Measurements from ENCODE around the gene ACSS3. TPM values are rescaled to one million over a fixed set of nuclear protein-coding genes. Genes with fewer than 3 reads are reported as not detected.
"Not testable (repeated sequence)": the region's sequence is repeated elsewhere in the genome, so short reads cannot be mapped to it uniquely, and the experiment has no call there.

Gene ACSS3, protein sequence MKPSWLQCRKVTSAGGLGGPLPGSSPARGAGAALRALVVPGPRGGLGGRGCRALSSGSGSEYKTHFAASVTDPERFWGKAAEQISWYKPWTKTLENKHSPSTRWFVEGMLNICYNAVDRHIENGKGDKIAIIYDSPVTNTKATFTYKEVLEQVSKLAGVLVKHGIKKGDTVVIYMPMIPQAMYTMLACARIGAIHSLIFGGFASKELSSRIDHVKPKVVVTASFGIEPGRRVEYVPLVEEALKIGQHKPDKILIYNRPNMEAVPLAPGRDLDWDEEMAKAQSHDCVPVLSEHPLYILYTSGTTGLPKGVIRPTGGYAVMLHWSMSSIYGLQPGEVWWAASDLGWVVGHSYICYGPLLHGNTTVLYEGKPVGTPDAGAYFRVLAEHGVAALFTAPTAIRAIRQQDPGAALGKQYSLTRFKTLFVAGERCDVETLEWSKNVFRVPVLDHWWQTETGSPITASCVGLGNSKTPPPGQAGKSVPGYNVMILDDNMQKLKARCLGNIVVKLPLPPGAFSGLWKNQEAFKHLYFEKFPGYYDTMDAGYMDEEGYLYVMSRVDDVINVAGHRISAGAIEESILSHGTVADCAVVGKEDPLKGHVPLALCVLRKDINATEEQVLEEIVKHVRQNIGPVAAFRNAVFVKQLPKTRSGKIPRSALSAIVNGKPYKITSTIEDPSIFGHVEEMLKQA
- total RNA-seq = not detected

DNA sequence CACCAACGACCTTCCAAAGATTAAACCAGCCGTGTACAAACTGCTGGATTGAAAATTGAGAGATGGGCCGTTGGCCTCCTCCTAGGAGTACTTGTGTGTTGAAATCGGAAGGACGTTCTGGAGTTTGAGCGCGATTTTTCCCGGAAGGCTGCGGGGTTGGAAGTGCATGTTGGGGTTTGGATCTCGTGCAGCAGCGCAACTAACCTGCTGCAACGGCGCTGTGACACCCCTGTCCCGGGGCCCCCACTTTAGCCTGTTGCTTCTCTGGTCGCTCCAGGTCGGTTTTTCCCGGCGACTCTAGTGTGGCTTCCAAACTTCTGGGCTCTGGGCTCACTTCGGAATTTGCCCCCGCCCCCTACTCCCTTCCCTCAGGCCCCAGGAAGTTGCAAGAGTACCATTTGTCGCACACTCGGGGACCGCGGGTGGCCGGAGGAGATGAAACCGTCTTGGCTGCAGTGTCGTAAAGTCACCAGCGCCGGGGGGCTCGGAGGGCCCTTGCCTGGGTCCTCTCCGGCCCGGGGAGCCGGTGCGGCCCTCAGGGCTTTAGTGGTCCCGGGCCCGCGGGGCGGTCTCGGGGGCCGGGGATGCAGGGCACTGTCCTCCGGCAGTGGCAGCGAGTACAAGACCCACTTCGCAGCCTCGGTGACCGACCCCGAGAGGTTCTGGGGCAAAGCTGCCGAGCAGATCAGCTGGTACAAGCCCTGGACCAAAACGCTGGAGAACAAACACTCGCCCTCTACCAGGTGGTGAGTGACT is at the start of gene ACSS3:
ACSS3 (plus strand) TSS at position 394 of the 756 bp plus-strand sequence; CDS start at position 436, 42 bp downstream.
- H3K4me3 Mint-ChIP-seq = no peak within 1 kb of the TSS
- no peak for DNase-seq
- CTCF ChIA-PET = no interaction called here
- H3K27me3 Mint-ChIP-seq = peaks cover 18% of the 10 kb centered on the region
- no peaks in the 10 kb centered on the region for H3K4me1 Mint-ChIP-seq (ENCODE audit: low read depth)
- no peaks in the 10 kb centered on the region for H3K36me3 Mint-ChIP-seq (ENCODE audit: low read depth)
- intact Hi-C loops (cut with micrococcal nuclease) = no loop called here
- H3K9me3 Mint-ChIP-seq = peaks cover 3% of the 10 kb centered on the region
- TF ChIP-seq, protein P1, sequence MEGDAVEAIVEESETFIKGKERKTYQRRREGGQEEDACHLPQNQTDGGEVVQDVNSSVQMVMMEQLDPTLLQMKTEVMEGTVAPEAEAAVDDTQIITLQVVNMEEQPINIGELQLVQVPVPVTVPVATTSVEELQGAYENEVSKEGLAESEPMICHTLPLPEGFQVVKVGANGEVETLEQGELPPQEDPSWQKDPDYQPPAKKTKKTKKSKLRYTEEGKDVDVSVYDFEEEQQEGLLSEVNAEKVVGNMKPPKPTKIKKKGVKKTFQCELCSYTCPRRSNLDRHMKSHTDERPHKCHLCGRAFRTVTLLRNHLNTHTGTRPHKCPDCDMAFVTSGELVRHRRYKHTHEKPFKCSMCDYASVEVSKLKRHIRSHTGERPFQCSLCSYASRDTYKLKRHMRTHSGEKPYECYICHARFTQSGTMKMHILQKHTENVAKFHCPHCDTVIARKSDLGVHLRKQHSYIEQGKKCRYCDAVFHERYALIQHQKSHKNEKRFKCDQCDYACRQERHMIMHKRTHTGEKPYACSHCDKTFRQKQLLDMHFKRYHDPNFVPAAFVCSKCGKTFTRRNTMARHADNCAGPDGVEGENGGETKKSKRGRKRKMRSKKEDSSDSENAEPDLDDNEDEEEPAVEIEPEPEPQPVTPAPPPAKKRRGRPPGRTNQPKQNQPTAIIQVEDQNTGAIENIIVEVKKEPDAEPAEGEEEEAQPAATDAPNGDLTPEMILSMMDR (IDR thresholded peaks at IDR 0.05) = no peak
- H3K27ac Mint-ChIP-seq = no peak within 1 kb of the TSS
- POLR2A ChIA-PET = no interaction called here
- no peak for ATAC-seq

DNA sequence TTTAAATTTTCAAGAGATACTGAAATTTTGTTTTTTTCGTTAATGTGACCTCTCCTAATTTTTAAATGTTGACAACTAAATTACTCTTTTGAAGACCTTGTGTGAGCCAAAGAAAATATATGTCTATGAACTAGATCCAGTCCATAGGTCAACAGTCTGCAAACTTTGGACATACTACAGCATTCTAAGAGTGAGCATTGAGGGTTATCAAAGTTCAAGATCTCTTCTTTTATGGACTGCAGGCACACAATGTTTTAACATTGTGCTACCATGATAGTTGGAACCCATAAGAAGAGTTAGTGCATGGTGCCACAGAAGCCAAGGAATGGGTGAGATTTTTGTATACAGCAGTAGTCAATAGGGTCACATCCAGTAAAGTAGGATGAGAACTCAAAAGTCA is 43.0 kb upstream of the ACSS3 start:
- ChIA-PET POLR2A (no interaction called here), CTCF (no interaction called here)
- Mint-ChIP-seq H3K4me3 (no peak overlapping the region), H3K9me3 (peaks cover 4% of the 10 kb centered on the region), H3K27me3 (no peaks in the 10 kb centered on the region), H3K27ac (no peak overlapping the region), H3K36me3 (ENCODE audit: low read depth) (no peaks in the 10 kb centered on the region), H3K4me1 (ENCODE audit: low read depth) (no peaks in the 10 kb centered on the region)
- intact Hi-C loops (cut with micrococcal nuclease) = no loop called here
- ATAC-seq = no peak
- TF ChIP-seq, protein P1 (IDR thresholded peaks at IDR 0.05) = no peak
- no peak for DNase-seq

- ChIA-PET POLR2A (no interaction called here), CTCF (no interaction called here)
- Mint-ChIP-seq H3K36me3 (ENCODE audit: low read depth) (no peaks in the 10 kb centered on the region), H3K4me3 (no peak overlapping the region), H3K9me3 (peaks cover 7% of the 10 kb centered on the region), H3K27me3 (no peaks in the 10 kb centered on the region), H3K4me1 (ENCODE audit: low read depth) (no peaks in the 10 kb centered on the region), H3K27ac (no peak overlapping the region)
- TF ChIP-seq, protein P1 (IDR thresholded peaks at IDR 0.05) = no peak
- DNase-seq (no peak), ATAC-seq (no peak)
- intact Hi-C loops (cut with micrococcal nuclease) = no loop called here
These were observed 38.6 kb upstream of the ACSS3 start for GRCh38 chr12:81039231-81039630.

- Mint-ChIP-seq H3K4me1 (ENCODE audit: low read depth) (no peaks in the 10 kb centered on the region), H3K9me3 (peaks cover 3% of the 10 kb centered on the region), H3K27me3 (no peaks in the 10 kb centered on the region), H3K4me3 (no peak overlapping the region), H3K36me3 (ENCODE audit: low read depth) (no peaks in the 10 kb centered on the region), H3K27ac (no peak overlapping the region)
- no peak for ATAC-seq
- TF ChIP-seq, protein P1 (IDR thresholded peaks at IDR 0.05) = no peak
- intact Hi-C loops (cut with micrococcal nuclease) = no loop called here
- CTCF ChIA-PET = no interaction called here
- no peak for DNase-seq
- POLR2A ChIA-PET = no interaction called here
These were observed 33.7 kb upstream of the ACSS3 start for GRCh38 chr12:81043979-81044740.

GRCh38 chr12:81064971-81065370 is 12.9 kb upstream of the ACSS3 start:
- peaks cover 12% of the 10 kb centered on the region for H3K9me3 Mint-ChIP-seq
- CTCF ChIA-PET; H3K36me3 Mint-ChIP-seq (ENCODE audit: low read depth); ATAC-seq; H3K4me3 Mint-ChIP-seq; DNase-seq; H3K27ac Mint-ChIP-seq; H3K4me1 Mint-ChIP-seq (ENCODE audit: low read depth); POLR2A ChIA-PET; intact Hi-C loops (cut with micrococcal nuclease); H3K27me3 Mint-ChIP-seq: not testable (repeated sequence)

Data from activated CD8-positive, alpha-beta T cell treated with anti-CD3 and anti-CD28 coated beads for 36 hours (primary cell).